Measurements from ENCODE around the gene KRTAP4-5.

The KRTAP4-5 gene

GRCh38 chr17:41184480-41184961 is 34.9 kb upstream of the KRTAP4-5 start, which contains the start of gene KRTAP4-1 (continued):
- TF ChIP-seq, protein P1, sequence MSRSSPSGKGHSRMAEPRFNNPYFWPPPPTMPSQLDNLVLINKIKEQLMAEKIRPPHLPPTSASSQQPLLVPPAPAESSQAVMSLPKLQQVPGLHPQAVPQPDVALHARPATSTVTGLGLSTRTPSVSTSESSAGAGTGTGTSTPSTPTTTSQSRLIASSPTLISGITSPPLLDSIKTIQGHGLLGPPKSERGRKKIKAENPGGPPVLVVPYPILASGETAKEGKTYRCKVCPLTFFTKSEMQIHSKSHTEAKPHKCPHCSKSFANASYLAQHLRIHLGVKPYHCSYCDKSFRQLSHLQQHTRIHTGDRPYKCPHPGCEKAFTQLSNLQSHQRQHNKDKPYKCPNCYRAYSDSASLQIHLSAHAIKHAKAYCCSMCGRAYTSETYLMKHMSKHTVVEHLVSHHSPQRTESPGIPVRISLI (tag by site-specific recombination; IDR thresholded peaks at IDR 0.05), result no peak
- TF ChIP-seq ZNF146 (tag by site-specific recombination; IDR thresholded peaks at IDR 0.05), result no peak

GRCh38 chr17:41178843-41179616 is 29.4 kb upstream of the KRTAP4-5 start:
- Histone ChIP-seq H3K4me3 (ENCODE audit: low read depth, low read length) (no peak overlapping the region), H3K27ac (ENCODE audit: extremely low read depth, low read depth, low read length) (no peak overlapping the region), H3K4me1 (ENCODE audit: control insufficient read depth, insufficient read depth, low read length) (no peaks in the 10 kb centered on the region), H3K9me3 (ENCODE audit: control insufficient read depth, insufficient read depth, low read depth, low read length) (no peaks in the 10 kb centered on the region), H3K36me3 (ENCODE audit: control insufficient read depth in 2 of 2, insufficient read depth in 1 of 2, low read length in 2 of 2) (no peaks in the 10 kb centered on the region)
- ChIA-PET POLR2A (interaction anchor here (0.5 kb wide), 1 partner anchor 34 kb away, joined by 3 read pairs; no protein-coding TSS in a partner anchor), CTCF (interaction anchor here (0.7 to 1.4 kb wide), 3 partner anchors 10 to 227 kb away, joined by 3 to 5 read pairs (median 4); no protein-coding TSS in a partner anchor)
- TF ChIP-seq PRDM1 (tag by site-specific recombination; IDR thresholded peaks at IDR 0.05) (no peak), ZNF501 (tag by site-specific recombination; IDR thresholded peaks at IDR 0.05) (no peak), SCRT2 (tag by site-specific recombination; IDR thresholded peaks at IDR 0.05) (no peak), ZNF549 (tag by site-specific recombination; IDR thresholded peaks at IDR 0.05) (peak; percentile 66), EGR2 (tag by site-specific recombination; IDR thresholded peaks at IDR 0.05; ENCODE audit: low read depth) (no peak), ZNF843 (tag by site-specific recombination; IDR thresholded peaks at IDR 0.05) (no peak)
- TF ChIP-seq, protein P2, sequence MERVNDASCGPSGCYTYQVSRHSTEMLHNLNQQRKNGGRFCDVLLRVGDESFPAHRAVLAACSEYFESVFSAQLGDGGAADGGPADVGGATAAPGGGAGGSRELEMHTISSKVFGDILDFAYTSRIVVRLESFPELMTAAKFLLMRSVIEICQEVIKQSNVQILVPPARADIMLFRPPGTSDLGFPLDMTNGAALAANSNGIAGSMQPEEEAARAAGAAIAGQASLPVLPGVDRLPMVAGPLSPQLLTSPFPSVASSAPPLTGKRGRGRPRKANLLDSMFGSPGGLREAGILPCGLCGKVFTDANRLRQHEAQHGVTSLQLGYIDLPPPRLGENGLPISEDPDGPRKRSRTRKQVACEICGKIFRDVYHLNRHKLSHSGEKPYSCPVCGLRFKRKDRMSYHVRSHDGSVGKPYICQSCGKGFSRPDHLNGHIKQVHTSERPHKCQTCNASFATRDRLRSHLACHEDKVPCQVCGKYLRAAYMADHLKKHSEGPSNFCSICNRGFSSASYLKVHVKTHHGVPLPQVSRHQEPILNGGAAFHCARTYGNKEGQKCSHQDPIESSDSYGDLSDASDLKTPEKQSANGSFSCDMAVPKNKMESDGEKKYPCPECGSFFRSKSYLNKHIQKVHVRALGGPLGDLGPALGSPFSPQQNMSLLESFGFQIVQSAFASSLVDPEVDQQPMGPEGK (tag by site-specific recombination; IDR thresholded peaks at IDR 0.05), result no peak

GRCh38 chr17:41178341-41178740 is 28.7 kb upstream of the KRTAP4-5 start:
- H3K4me3 ChIP-seq (ENCODE audit: low read depth, low read length), result no peak overlapping the region
- no peaks in the 10 kb centered on the region for H3K36me3 ChIP-seq (ENCODE audit: control insufficient read depth in 2 of 2, insufficient read depth in 1 of 2, low read length in 2 of 2)
- ChIA-PET CTCF (interaction anchor here (0.7 to 1.4 kb wide), 3 partner anchors 10 to 227 kb away, joined by 3 to 5 read pairs (median 4); no protein-coding TSS in a partner anchor), POLR2A (interaction anchor here (0.5 kb wide), 1 partner anchor 35 kb away, joined by 3 read pairs; no protein-coding TSS in a partner anchor)
- TF ChIP-seq ZSCAN23 (tag by site-specific recombination; IDR thresholded peaks at IDR 0.05) (no peak), ZNF221 (tag by site-specific recombination; IDR thresholded peaks at IDR 0.05; ENCODE audit: borderline replicate concordance) (no peak), ZNF416 (tag by site-specific recombination; IDR thresholded peaks at IDR 0.05) (no peak), ZNF23 (tag by site-specific recombination; IDR thresholded peaks at IDR 0.05; ENCODE audit: borderline replicate concordance) (no peak), ZNF391 (tag by site-specific recombination; IDR thresholded peaks at IDR 0.05; ENCODE audit: borderline replicate concordance, low read depth) (no peak), ZNF19 (tag by site-specific recombination; IDR thresholded peaks at IDR 0.05; ENCODE audit: low read depth) (no peak), INSM2 (tag by site-specific recombination; IDR thresholded peaks at IDR 0.05) (no peak), ZFP41 (tag by site-specific recombination; IDR thresholded peaks at IDR 0.05; ENCODE audit: borderline replicate concordance) (no peak), TCF7L2 (IDR thresholded peaks at IDR 0.05; ENCODE audit: borderline replicate concordance, low read depth, low read length) (no peak), BCL11B (tag by site-specific recombination; IDR thresholded peaks at IDR 0.05; ENCODE audit: low read depth) (no peak), ZNF423 (tag by site-specific recombination; IDR thresholded peaks at IDR 0.05) (no peak), ZNF654 (tag by site-specific recombination; IDR thresholded peaks at IDR 0.05; ENCODE audit: low read depth) (no peak), ZNF549 (tag by site-specific recombination; IDR thresholded peaks at IDR 0.05) (no peak), ZSCAN30 (tag by site-specific recombination; IDR thresholded peaks at IDR 0.05) (no peak), ZIC2 (tag by site-specific recombination; IDR thresholded peaks at IDR 0.05) (no peak)
- TF ChIP-seq, protein P3, sequence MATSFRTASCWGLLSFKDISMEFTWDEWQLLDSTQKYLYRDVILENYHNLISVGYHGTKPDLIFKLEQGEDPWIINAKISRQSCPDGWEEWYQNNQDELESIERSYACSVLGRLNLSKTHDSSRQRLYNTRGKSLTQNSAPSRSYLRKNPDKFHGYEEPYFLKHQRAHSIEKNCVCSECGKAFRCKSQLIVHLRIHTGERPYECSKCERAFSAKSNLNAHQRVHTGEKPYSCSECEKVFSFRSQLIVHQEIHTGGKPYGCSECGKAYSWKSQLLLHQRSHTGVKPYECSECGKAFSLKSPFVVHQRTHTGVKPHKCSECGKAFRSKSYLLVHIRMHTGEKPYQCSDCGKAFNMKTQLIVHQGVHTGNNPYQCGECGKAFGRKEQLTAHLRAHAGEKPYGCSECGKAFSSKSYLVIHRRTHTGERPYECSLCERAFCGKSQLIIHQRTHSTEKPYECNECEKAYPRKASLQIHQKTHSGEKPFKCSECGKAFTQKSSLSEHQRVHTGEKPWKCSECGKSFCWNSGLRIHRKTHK (tag by site-specific recombination; IDR thresholded peaks at IDR 0.05), result no peak
- no peak overlapping the region for H3K27ac ChIP-seq (ENCODE audit: extremely low read depth, low read depth, low read length)
- H3K4me1 ChIP-seq (ENCODE audit: control insufficient read depth, insufficient read depth, low read length), result no peaks in the 10 kb centered on the region
- H3K9me3 ChIP-seq (ENCODE audit: control insufficient read depth, insufficient read depth, low read depth, low read length), result no peaks in the 10 kb centered on the region
